A673 (cell line): ENCODE data around the gene CHRNB1. TPM values are rescaled to one million over a fixed set of nuclear protein-coding genes. Genes with fewer than 3 reads are reported as not detected.
A peak's percentile ranks its signal among the peaks of the same experiment; 100 is the strongest.

Experiments
- Bru-seq: library from RNA; stranded (reverse); fragments of 400-500 nt; gene quantifications from one replicate; lab custom pipeline; 2021; lab: Mats Ljungman, UMichigan
- BruChase-seq, 2 experiments: library from RNA; stranded (reverse); fragments of 400-500 nt; gene quantifications; one replicate each; lab custom pipeline; 2021; lab: Mats Ljungman, UMichigan
- BruUV-seq: library from RNA; stranded (reverse); fragments of 400-500 nt; replicated peaks from 2 replicates; lab custom pipeline; 2021; lab: Mats Ljungman, UMichigan
- CTCF ChIA-PET: fragments of 300-600 bp; sonication (Branson Sonifier 250); formaldehyde crosslinking; loops from one replicate; lab custom pipeline; 2022; ENCODE audit warnings: antibody characterized with exemption; lab: Charles Lee
- POLR2A ChIA-PET: fragments of 300-600 bp; sonication (Branson Sonifier 250); formaldehyde crosslinking; loops from one replicate; lab custom pipeline; 2022; ENCODE audit warnings: antibody characterized with exemption; ENCODE audit not compliant: low non-redundant PET; lab: Charles Lee
- DNase-seq: peaks from one replicate; pipeline ENCODE4 v3.0.0-alpha.2; 2015; ENCODE audit warnings: low spot score
- H3K27ac ChIP-seq: fragments of 200-600 bp; sonication (generic); 2 replicates; pipeline ENCODE4 v1.5.1; 2016; ENCODE audit warnings: mixed run types, low read depth, mild to moderate bottlenecking, mixed read lengths, antibody characterized with exemption, low read length; ENCODE audit not compliant: poor library complexity, severe bottlenecking
- H3K27me3 ChIP-seq: fragments of 200-600 bp; sonication (generic); replicated peaks from 2 replicates; pipeline ENCODE4 v1.6.1; 2017; ENCODE audit warnings: mixed run types, low read depth, mild to moderate bottlenecking, mixed read lengths, antibody characterized with exemption, low read length; ENCODE audit not compliant: insufficient read depth, poor library complexity
- H3K36me3 ChIP-seq: fragments of 200-600 bp; sonication (generic); 2 replicates; pipeline ENCODE4 v1.6.1; 2016; ENCODE audit warnings: mixed run types, mild to moderate bottlenecking, mixed read lengths, antibody characterized with exemption, low read length; ENCODE audit not compliant: insufficient read depth, poor library complexity, severe bottlenecking
- H3K4me1 ChIP-seq: fragments of 200-600 bp; sonication (generic); 2 replicates; pipeline ENCODE4 v1.6.1; 2017; ENCODE audit warnings: mixed run types, mild to moderate bottlenecking, mixed read lengths, antibody characterized with exemption, low read length; ENCODE audit not compliant: insufficient read depth, poor library complexity, severe bottlenecking
- H3K4me3 ChIP-seq: fragments of 200-600 bp; sonication (generic); 2 replicates; pipeline ENCODE4 v1.5.1; 2016; ENCODE audit warnings: low read depth, mixed run types, mild to moderate bottlenecking, mixed read lengths, low read length; ENCODE audit not compliant: poor library complexity, severe bottlenecking
- H3K9me3 ChIP-seq: fragments of 200-600 bp; sonication (generic); 2 replicates; pipeline ENCODE4 v1.6.1; 2016; ENCODE audit warnings: mixed run types, low read depth, mild to moderate bottlenecking, mixed read lengths, antibody characterized with exemption, low read length; ENCODE audit not compliant: poor library complexity, severe bottlenecking
- CTCF ChIP-seq: fragments of 300-800, 200-600 bp; sonication (generic); conservative IDR thresholded peaks from 2 replicates; pipeline ENCODE4 v1.5.1; 2017; ENCODE audit warnings: low read depth, mild to moderate bottlenecking, antibody characterized with exemption, low read length, moderate library complexity, mixed read lengths
- EZH2 ChIP-seq: fragments of 200-600 bp; sonication (generic); IDR thresholded peaks from 2 replicates; pipeline ENCODE4 v1.6.1; 2017; ENCODE audit warnings: borderline replicate concordance, low read depth, mild to moderate bottlenecking, mixed read lengths, antibody characterized with exemption, low read length; ENCODE audit not compliant: poor library complexity, severe bottlenecking
- intact Hi-C: fragments of 100-400 bp; cut with micrococcal nuclease; formaldehyde crosslinking; loops from one replicate; pipeline ENCODE4 v1.10.0; 2022; ENCODE audit not compliant: unreplicated experiment
- long read RNA-seq: library from polyadenylated mRNA; stranded (forward); transcript quantifications from one replicate; pipeline ENCODE4 v2.0.0, GENCODE V29; 2022
- total RNA-seq: library from RNA; stranded (reverse); gene quantifications from 2 replicates; pipeline ENCODE4 v1.2.3, GENCODE V29; 2021

The CHRNB1 gene
- 5.2 and 8.6 TPM in 2 replicates for total RNA-seq
- Bru-seq, nascent RNA, result percentile 35 among the genes with signal in this experiment
- percentile 49 among the genes with signal in this experiment for BruChase-seq, experiment 1, labeled RNA remaining after a 2-hour chase
- BruChase-seq, experiment 2, labeled RNA remaining after a 6-hour chase, result percentile 48 among the genes with signal in this experiment
- long read RNA-seq, transcript CHRNB1-207 (2 exons, 1,095 nt), result major isoform, 11 of 14 reads
- long read RNA-seq, partial matches to known transcripts, result 0 of 14 reads
- long read RNA-seq, other reads (novel, unspliced or antisense), result 0 of 14 reads

GRCh38 chr17:7444682-7445618 lies at the start of gene CHRNB1:
TSS of gene CHRNB1 (plus strand) at chr17:7445061. CDS start at chr17:7445128, 67 bp downstream.
- Histone ChIP-seq H3K9me3 (no peaks in the 10 kb centered on the region), H3K4me3 (peak within 1 kb of the TSS; percentile 45), H3K36me3 (no peaks in the 10 kb centered on the region), H3K4me1 (peaks cover 29% of the 10 kb centered on the region), H3K27ac (peak within 1 kb of the TSS; percentile 73), H3K27me3 (no peaks in the 10 kb centered on the region)
- TF ChIP-seq EZH2 (no peak), CTCF (no peak)
- intact Hi-C loops, result no loop called here
- CTCF ChIA-PET, result no interaction called here
- POLR2A ChIA-PET, result no interaction called here
- BruUV-seq, result no TSS peak
- peak; percentile 68 for DNase-seq

- no peaks in the 10 kb centered on the region for H3K36me3 ChIP-seq
- H3K9me3 ChIP-seq, result no peaks in the 10 kb centered on the region
- intact Hi-C loops, result no loop called here
- TF ChIP-seq CTCF, result no peak
- TF ChIP-seq EZH2, result no peak
- no peak for DNase-seq
- no peaks in the 10 kb centered on the region for H3K27me3 ChIP-seq
- ChIA-PET CTCF (no interaction called here), POLR2A (interaction anchor here (0.6 kb wide), 1 partner anchor 61 kb away, joined by 4 read pairs; no protein-coding TSS in a partner anchor)
- H3K27ac ChIP-seq, result no peak overlapping the region
- H3K4me1 ChIP-seq, result peaks cover 13% of the 10 kb centered on the region
- no peak overlapping the region for H3K4me3 ChIP-seq
- no TSS peak for BruUV-seq
Observed at GRCh38 chr17:7396147-7396546, 48.7 kb upstream of the CHRNB1 start.

- no peak for DNase-seq
- Histone ChIP-seq H3K36me3 (no peaks in the 10 kb centered on the region), H3K4me1 (peaks cover 15% of the 10 kb centered on the region), H3K27me3 (no peaks in the 10 kb centered on the region), H3K9me3 (no peaks in the 10 kb centered on the region), H3K27ac (no peak overlapping the region), H3K4me3 (no peak overlapping the region)
- ChIA-PET POLR2A (no interaction called here), CTCF (interaction anchor here (0.6 kb wide), 1 partner anchor 8 kb away, joined by 3 read pairs; no protein-coding TSS in a partner anchor)
- TF ChIP-seq CTCF, result no peak
- no peak for TF ChIP-seq EZH2
- BruUV-seq, result no TSS peak
- intact Hi-C loops, result no loop called here
Observed at GRCh38 chr17:7398612-7399011, 46.2 kb upstream of the CHRNB1 start.
